Peyer's patch (tissue), 4 donors: ENCODE results near the gene MYO9A. TPM values are rescaled to one million over a fixed set of nuclear protein-coding genes. Genes with fewer than 3 reads are reported as not detected.
"Not testable (repeated sequence)": the region's sequence is repeated elsewhere in the genome, so short reads cannot be mapped to it uniquely, and the experiment has no call there.

ENCODE experiments used
- DNase-seq, 3 donors: peaks; one replicate each; pipeline ENCODE4 v3.0.0-alpha.2; 2017 to 2019
- H3K27ac ChIP-seq, 4 donors: fragments of 200-600 bp; sonication (generic); one replicate each; pipeline ENCODE4 v1.5.1; 2016 to 2019
- H3K27me3 ChIP-seq, 2 donors: fragments of 200-600 bp; sonication (generic); one replicate each; pipeline ENCODE4 v1.5.1; 2019
- H3K36me3 ChIP-seq, 3 donors: fragments of 200-600 bp; sonication (generic); one replicate each; pipeline ENCODE4 v1.5.1; 2016 to 2019
- H3K4me1 ChIP-seq, 4 donors: fragments of 200-600 bp; sonication (generic); one replicate each; pipeline ENCODE4 v1.5.1; 2016 to 2019
- H3K4me3 ChIP-seq, 4 donors: fragments of 200-600 bp; sonication (generic); 1 replicate in 3 of 4; 2 replicates in 1 of 4; pipeline ENCODE4 v1.5.1; 2016 to 2019; ENCODE audit warnings: mild to moderate bottlenecking in 1 of 4
- H3K9me3 ChIP-seq, 4 donors: fragments of 200-600 bp; sonication (generic); one replicate each; pipeline ENCODE4 v1.5.1; 2016 to 2019; ENCODE audit warnings: mild to moderate bottlenecking in 1 of 4
- CTCF ChIP-seq, 6 experiments: fragments of 450-650 bp in 4 of 6; fragments of 200-600 bp in 2 of 6; sonication (generic) in 1 of 6; IDR thresholded peaks; one replicate each; pipeline ENCODE4 v1.5.1; 2017 to 2019; ENCODE audit warnings: antibody characterized with exemption in 6 of 6, mild to moderate bottlenecking in 3 of 6, moderate library complexity in 1 of 6
- POLR2A ChIP-seq, 2 donors: fragments of 450-650 bp; IDR thresholded peaks; one replicate each; pipeline ENCODE4 v1.5.1; 2017; ENCODE audit warnings: antibody characterized with exemption in 2 of 2, mild to moderate bottlenecking in 2 of 2, moderate library complexity in 2 of 2
- total RNA-seq, 4 donors: library from RNA; depleted of rRNA; stranded (reverse); fragments of >200 nt; gene quantifications; one replicate each; pipeline ENCODE4 v1.1.0, GENCODE V29; 2016

MYO9A gene
- total RNA-seq, 4 donors from 2014 or later = 28.2 to 47.3 (median 39.3) TPM

- no peaks in the 10 kb centered on the region for H3K4me1 ChIP-seq
- TF ChIP-seq CTCF (IDR thresholded peaks at IDR 0.05) (no peak), POLR2A (IDR thresholded peaks at IDR 0.05) (no peak)
- H3K9me3 ChIP-seq = no peaks in the 10 kb centered on the region
- no peaks in the 10 kb centered on the region for H3K27me3 ChIP-seq
- H3K4me3 ChIP-seq = no peak overlapping the region
- H3K36me3 ChIP-seq = no peaks in the 10 kb centered on the region
- DNase-seq = peak in 1 of 3 donors; percentile 69
- H3K27ac ChIP-seq = no peak overlapping the region
These were observed 108.7 kb downstream of the MYO9A start for GRCh38 chr15:72009222-72009621.

- no peaks in the 10 kb centered on the region for H3K9me3 ChIP-seq
- no peaks in the 10 kb centered on the region for H3K4me1 ChIP-seq
- H3K27me3 ChIP-seq = no peaks in the 10 kb centered on the region
- no peaks in the 10 kb centered on the region for H3K36me3 ChIP-seq
- H3K4me3 ChIP-seq = no peak overlapping the region
- TF ChIP-seq CTCF (IDR thresholded peaks at IDR 0.05) (no peak), POLR2A (IDR thresholded peaks at IDR 0.05) (no peak)
- no peak overlapping the region for H3K27ac ChIP-seq
- no peak for DNase-seq
These were observed 111.6 kb downstream of the MYO9A start for GRCh38 chr15:72006382-72006781.

DNA sequence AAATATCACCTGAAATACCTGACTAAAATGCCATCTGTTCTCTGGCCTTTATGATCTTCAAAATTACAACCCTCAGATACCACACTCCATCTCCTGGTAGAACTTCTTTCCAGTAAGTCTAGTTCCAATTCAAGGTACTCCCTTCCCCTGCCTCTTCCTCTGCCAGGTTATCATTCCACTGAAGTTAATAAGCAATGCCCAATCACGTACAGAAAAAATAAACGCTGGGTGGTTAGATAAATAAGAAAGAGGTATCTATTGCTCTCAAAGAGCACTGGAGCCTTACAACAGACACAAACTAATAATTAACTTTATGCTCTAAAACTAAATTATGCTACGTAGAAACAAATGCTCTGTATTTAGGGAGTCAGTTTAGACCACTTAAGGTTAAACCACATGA lies 112.5 kb downstream of the MYO9A start:
- H3K27me3 ChIP-seq = no peaks in the 10 kb centered on the region
- no peaks in the 10 kb centered on the region for H3K9me3 ChIP-seq
- TF ChIP-seq POLR2A (IDR thresholded peaks at IDR 0.05) (no peak), CTCF (IDR thresholded peaks at IDR 0.05) (no peak)
- DNase-seq = no peak
- no peak overlapping the region for H3K27ac ChIP-seq
- no peak overlapping the region for H3K4me3 ChIP-seq
- H3K36me3 ChIP-seq = no peaks in the 10 kb centered on the region
- H3K4me1 ChIP-seq = no peaks in the 10 kb centered on the region

DNA sequence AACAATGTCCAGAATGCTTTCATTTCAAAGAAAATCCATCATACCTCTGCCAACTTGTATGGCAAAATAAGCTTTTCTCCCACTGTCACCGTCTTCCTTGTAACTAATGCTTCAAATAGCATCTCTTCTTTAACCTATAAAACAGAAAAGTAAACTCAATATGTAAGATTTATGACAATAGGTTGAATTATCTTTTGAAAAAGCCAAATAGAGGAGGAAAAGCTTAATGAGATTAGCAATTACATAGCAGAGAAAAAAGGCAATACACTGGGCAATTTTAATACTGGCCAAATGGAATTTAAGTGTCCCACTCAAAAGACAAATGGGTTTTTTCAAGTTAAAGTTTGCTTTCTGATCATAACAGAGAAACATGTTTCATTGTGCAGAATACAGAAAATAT lies 118.1 kb downstream of the MYO9A start:
- Histone ChIP-seq H3K9me3 (no peaks in the 10 kb centered on the region), H3K27me3 (no peaks in the 10 kb centered on the region), H3K36me3 (no peaks in the 10 kb centered on the region), H3K4me1 (no peaks in the 10 kb centered on the region), H3K4me3 (no peak overlapping the region), H3K27ac (no peak overlapping the region)
- no peak for TF ChIP-seq CTCF (IDR thresholded peaks at IDR 0.05)
- TF ChIP-seq POLR2A (IDR thresholded peaks at IDR 0.05) = no peak
- DNase-seq = no peak

DNA sequence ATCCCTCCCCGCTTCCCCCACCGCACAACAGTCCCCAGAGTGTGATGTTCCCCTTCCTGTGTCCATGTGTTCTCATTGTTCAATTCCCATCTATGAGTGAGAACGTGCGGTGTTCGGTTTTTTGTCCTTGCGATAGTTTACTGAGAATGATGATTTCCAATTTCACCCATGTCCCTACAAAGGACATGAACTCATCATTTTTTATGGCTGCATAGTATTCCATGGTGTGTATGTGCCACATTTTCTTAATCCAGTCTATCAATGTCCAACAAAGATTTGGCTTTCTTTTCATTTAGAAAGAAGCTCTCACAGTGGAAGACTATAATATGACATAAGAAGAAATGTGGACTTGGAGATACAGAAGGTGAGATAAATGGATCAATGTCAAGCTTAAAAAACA lies 119.2 kb downstream of the MYO9A start:
- not testable (repeated sequence) for H3K4me1 ChIP-seq, H3K27me3 ChIP-seq, H3K9me3 ChIP-seq, H3K4me3 ChIP-seq, H3K36me3 ChIP-seq, H3K27ac ChIP-seq, DNase-seq

DNA sequence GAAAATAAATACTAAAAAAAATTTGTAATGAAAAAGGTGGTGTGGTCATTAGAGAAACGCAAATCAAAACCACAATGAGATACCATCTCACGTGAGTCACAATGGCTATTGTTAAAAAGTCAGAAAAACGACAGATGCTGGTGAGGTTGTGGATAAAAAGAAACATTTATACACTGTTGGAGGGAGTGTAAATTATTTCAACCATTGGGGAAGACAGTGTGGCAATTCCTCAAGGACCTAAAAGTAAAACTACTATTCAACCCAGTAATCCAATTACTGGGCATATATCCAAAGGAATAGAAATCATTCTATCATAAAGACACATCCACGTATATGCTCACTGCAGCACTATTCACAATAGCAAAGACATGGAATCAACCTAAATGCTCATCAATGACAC lies 120.3 kb downstream of the MYO9A start:
- Histone ChIP-seq H3K36me3 (no peaks in the 10 kb centered on the region), H3K27me3 (no peaks in the 10 kb centered on the region), H3K27ac (no peak overlapping the region), H3K9me3 (no peaks in the 10 kb centered on the region), H3K4me1 (no peaks in the 10 kb centered on the region), H3K4me3 (no peak overlapping the region)
- DNase-seq = no peak
- TF ChIP-seq POLR2A (IDR thresholded peaks at IDR 0.05) = no peak
- no peak for TF ChIP-seq CTCF (IDR thresholded peaks at IDR 0.05)
